HCT116 (cell line): ENCODE results near the gene SPIN1. TPM values are rescaled to one million over a fixed set of nuclear protein-coding genes. Genes with fewer than 3 reads are reported as not detected.

ENCODE experiments used
- ATAC-seq: fragments of 200-7000 bp; cut with Tn5 transposase; 2 replicates; pipeline ENCODE4 v1.9.1; 2020; ENCODE audit warnings: mild to moderate bottlenecking, moderate library complexity
- BruUV-seq: library from RNA; stranded (reverse); fragments of 400-500 nt; replicated peaks from 2 replicates; lab custom pipeline; 2021; lab: Mats Ljungman, UMichigan
- CTCF ChIA-PET: fragments of 300-600 bp; sonication (Branson Sonifier 250); formaldehyde crosslinking; loops from one replicate; lab custom pipeline; 2021; ENCODE audit warnings: antibody characterized with exemption; lab: Charles Lee
- POLR2A ChIA-PET: fragments of 300-600, 350-600 bp; sonication (Branson Sonifier 250); formaldehyde crosslinking; loops from one replicate; lab custom pipeline; 2021; ENCODE audit warnings: antibody characterized with exemption; lab: Charles Lee
- RAD21 ChIA-PET, 2 experiments: fragments of 300-600 bp; sonication (Branson Sonifier 250); formaldehyde crosslinking; loops; one replicate each; lab custom pipeline; 2023; ENCODE audit warnings: low total read pairs in 2 of 2; ENCODE audit not compliant: uncharacterized antibody in 2 of 2, unreplicated experiment in 2 of 2, low non-redundant PET in 1 of 2; lab: Charles Lee
- DNase-seq: peaks from one replicate; pipeline ENCODE4 v3.0.0-alpha.2; 2010; ENCODE audit warnings: low read depth, low spot score
- H2AFZ ChIP-seq: fragments of 200-600 bp; shearing (Covaris generic), sonication (generic); 2 replicates; pipeline ENCODE4 v1.6.1; 2017; ENCODE audit warnings: low read depth, mixed run types, mixed read lengths, antibody characterized with exemption, low read length; ENCODE audit not compliant: poor library complexity, severe bottlenecking
- H3K27ac ChIP-seq: 2 replicates; pipeline ENCODE4 v1.5.1; 2012; ENCODE audit warnings: low read depth, low read length
- H3K27me3 ChIP-seq: fragments of 200-600 bp; sonication (generic); 2 replicates; pipeline ENCODE4 v1.6.1; 2016; ENCODE audit warnings: mixed run types, low read length, mixed read lengths; ENCODE audit not compliant: insufficient read depth
- H3K36me3 ChIP-seq, 2 experiments: fragments of 200-500 bp in 1 of 2; fragments of 200-600 bp in 1 of 2; sonication (Bioruptor generic) in 1 of 2; sonication (generic) in 1 of 2; 2 replicates each; pipeline versions ENCODE4 v1.5.1 to v1.6.1; 2014 to 2016; ENCODE audit warnings: low read length in 2 of 2, inconsistent platforms in 1 of 2, mixed read lengths in 1 of 2, mixed run types in 1 of 2; ENCODE audit not compliant: insufficient read depth in 2 of 2, control insufficient read depth in 1 of 2
- H3K4me1 ChIP-seq, 2 experiments: fragments of 200-600 bp in 1 of 2; sonication (generic) in 1 of 2; 2 replicates each; pipeline versions ENCODE4 v1.5.1 to v1.6.1; 2012 to 2017; ENCODE audit warnings: low read length in 2 of 2, inconsistent platforms in 1 of 2, mild to moderate bottlenecking in 1 of 2, mixed read lengths in 1 of 2, mixed run types in 1 of 2, moderate library complexity in 1 of 2; ENCODE audit not compliant: insufficient read depth in 2 of 2, control insufficient read depth in 1 of 2
- H3K4me2 ChIP-seq: fragments of 200-600 bp; sonication (generic); 2 replicates; pipeline ENCODE4 v1.6.1; 2017; ENCODE audit warnings: mixed run types, low read length, mixed read lengths
- H3K4me3 ChIP-seq, 2 experiments: fragments of 200-600 bp in 1 of 2; sonication (generic) in 1 of 2; replicated peaks in 1 of 2; 2 replicates each; pipeline ENCODE4 v1.5.1; 2011 to 2016; ENCODE audit warnings: low read length in 2 of 2, control low read depth in 1 of 2, low read depth in 1 of 2, mild to moderate bottlenecking in 1 of 2, mixed read lengths in 1 of 2, mixed run types in 1 of 2
- H3K79me2 ChIP-seq: fragments of 200-600 bp; sonication (generic); 2 replicates; pipeline ENCODE4 v1.6.1; 2017; ENCODE audit warnings: mild to moderate bottlenecking, mixed run types, low read length, moderate library complexity, mixed read lengths; ENCODE audit not compliant: insufficient read depth
- H3K9ac ChIP-seq: fragments of 200-600 bp; sonication (generic); 2 replicates; pipeline ENCODE4 v1.6.1; 2016; ENCODE audit warnings: low read length, mixed read lengths
- H3K9me2 ChIP-seq: fragments of 200-600 bp; sonication (generic), shearing (Covaris generic); 2 replicates; pipeline ENCODE4 v1.6.1; 2017; ENCODE audit warnings: mixed run types, mild to moderate bottlenecking, moderate library complexity; ENCODE audit not compliant: insufficient read depth
- H3K9me3 ChIP-seq, 2 experiments: fragments of 200-500 bp in 1 of 2; fragments of 200-600 bp in 1 of 2; sonication (Bioruptor generic) in 1 of 2; sonication (generic) in 1 of 2; 2 replicates each; pipeline ENCODE4 v1.6.1; 2014 to 2017; ENCODE audit warnings: low read length in 2 of 2, mixed read lengths in 2 of 2, inconsistent platforms in 1 of 2, low read depth in 1 of 2, mild to moderate bottlenecking in 1 of 2, mixed run types in 1 of 2, moderate library complexity in 1 of 2; ENCODE audit not compliant: control insufficient read depth in 1 of 2, insufficient read depth in 1 of 2
- H4K20me1 ChIP-seq: fragments of 200-600 bp; sonication (generic), shearing (Covaris generic); 2 replicates; pipeline ENCODE4 v1.6.1; 2017; ENCODE audit warnings: mixed run types, mild to moderate bottlenecking, moderate library complexity; ENCODE audit not compliant: insufficient read depth
- CBX3 ChIP-seq: IDR thresholded peaks from 2 replicates; pipeline ENCODE4 v1.6.1; 2012; ENCODE audit warnings: low read depth
- CEBPB ChIP-seq: IDR thresholded peaks from 2 replicates; pipeline ENCODE4 v1.6.1; 2012; ENCODE audit warnings: low read depth
- EGR1 ChIP-seq: IDR thresholded peaks from 2 replicates; pipeline ENCODE4 v1.6.1; 2012; ENCODE audit warnings: low read depth
- EZH2phosphoT487 ChIP-seq: fragments of 200-600 bp; IDR thresholded peaks from 2 replicates; pipeline ENCODE4 v1.6.1; 2018; ENCODE audit warnings: antibody characterized with exemption, borderline replicate concordance
- FOSL1 ChIP-seq: IDR thresholded peaks from 2 replicates; pipeline ENCODE4 v1.6.1; 2012; ENCODE audit warnings: low read depth
- POLR2A ChIP-seq: IDR thresholded peaks from 2 replicates; pipeline ENCODE4 v1.7.0; 2011; ENCODE audit warnings: borderline replicate concordance; ENCODE audit not compliant: insufficient read depth, insufficient read length; ENCODE audit errors: extremely low read depth
- RAD21 ChIP-seq: IDR thresholded peaks from 2 replicates; pipeline ENCODE4 v1.6.1; 2012; ENCODE audit warnings: low read depth, mild to moderate bottlenecking
- YY1 ChIP-seq: IDR thresholded peaks from 2 replicates; pipeline ENCODE4 v1.6.1; 2011; ENCODE audit warnings: low read length, low read depth, moderate library complexity, mild to moderate bottlenecking; ENCODE audit not compliant: insufficient replicate concordance; ENCODE audit errors: extremely low read depth
- ZFX ChIP-seq: fragments of 450-650 bp; IDR thresholded peaks from 2 replicates; pipeline ENCODE4 v1.6.1; 2017
- intact Hi-C: fragments of 100-400 bp; cut with micrococcal nuclease; formaldehyde crosslinking; loops from 2 replicates; pipeline ENCODE4 v1.10.0; 2022
- total RNA-seq: library from RNA; stranded (reverse); gene quantifications from one replicate; pipeline ENCODE4 v1.2.1, GENCODE V29; 2021; ENCODE audit not compliant: unreplicated experiment
- TF ChIP-seq, protein P1 (sequence below): IDR thresholded peaks from 2 replicates; pipeline ENCODE4 v1.6.1; 2011; ENCODE audit warnings: mild to moderate bottlenecking, low read length, moderate library complexity; ENCODE audit not compliant: insufficient replicate concordance; ENCODE audit errors: extremely low read depth

SPIN1 gene
- total RNA-seq, 1 experiment from 2014 or later = 74.0 TPM

DNA sequence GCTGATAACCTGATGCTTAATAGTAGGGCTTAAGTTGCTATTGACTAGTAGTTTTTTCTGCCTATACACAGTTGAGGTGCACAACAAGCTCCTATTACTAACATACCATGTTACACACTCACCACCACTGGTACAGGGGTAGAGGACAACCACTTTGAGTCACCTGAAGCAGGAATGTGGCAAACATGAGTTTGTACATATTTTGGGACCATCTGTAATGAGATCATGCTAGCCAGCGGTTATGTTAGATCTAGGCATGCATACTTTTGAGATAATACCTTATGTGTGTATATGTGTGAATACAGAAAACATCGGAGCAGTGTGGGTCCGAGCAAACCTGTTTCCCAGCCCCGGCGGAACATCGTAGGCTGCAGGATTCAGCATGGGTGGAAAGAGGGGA is 73.9 kb downstream of the SPIN1 start:
- Histone ChIP-seq H3K4me3 (no peak overlapping the region), H3K9ac (no peak overlapping the region), H2AFZ (no peak overlapping the region), H3K4me2 (no peak overlapping the region), H3K79me2 (peaks cover 50% of the 10 kb centered on the region), H4K20me1 (peaks cover 8% of the 10 kb centered on the region; the same call in 1 of the 2 replicates), H3K27me3 (no peaks in the 10 kb centered on the region), H3K36me3 (0 out of 4 replicates have a peak, but pooled peaks cover 0 to 3% of the 10 kb centered on the region in 2 experiments), H3K9me2 (no peaks in the 10 kb centered on the region), H3K4me1 (peaks cover 0 to 5% of the 10 kb centered on the region in 2 experiments; a peak in 1 of 4 replicates), H3K9me3 (no peaks in the 10 kb centered on the region), H3K27ac (no peak overlapping the region)
- TF ChIP-seq EGR1 = no peak
- TF ChIP-seq FOSL1 = no peak
- no peak for TF ChIP-seq YY1
- TF ChIP-seq, protein P1, sequence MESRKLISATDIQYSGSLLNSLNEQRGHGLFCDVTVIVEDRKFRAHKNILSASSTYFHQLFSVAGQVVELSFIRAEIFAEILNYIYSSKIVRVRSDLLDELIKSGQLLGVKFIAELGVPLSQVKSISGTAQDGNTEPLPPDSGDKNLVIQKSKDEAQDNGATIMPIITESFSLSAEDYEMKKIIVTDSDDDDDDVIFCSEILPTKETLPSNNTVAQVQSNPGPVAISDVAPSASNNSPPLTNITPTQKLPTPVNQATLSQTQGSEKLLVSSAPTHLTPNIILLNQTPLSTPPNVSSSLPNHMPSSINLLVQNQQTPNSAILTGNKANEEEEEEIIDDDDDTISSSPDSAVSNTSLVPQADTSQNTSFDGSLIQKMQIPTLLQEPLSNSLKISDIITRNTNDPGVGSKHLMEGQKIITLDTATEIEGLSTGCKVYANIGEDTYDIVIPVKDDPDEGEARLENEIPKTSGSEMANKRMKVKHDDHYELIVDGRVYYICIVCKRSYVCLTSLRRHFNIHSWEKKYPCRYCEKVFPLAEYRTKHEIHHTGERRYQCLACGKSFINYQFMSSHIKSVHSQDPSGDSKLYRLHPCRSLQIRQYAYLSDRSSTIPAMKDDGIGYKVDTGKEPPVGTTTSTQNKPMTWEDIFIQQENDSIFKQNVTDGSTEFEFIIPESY = no peak
- TF ChIP-seq POLR2A = no peak
- TF ChIP-seq RAD21 = no peak
- TF ChIP-seq CEBPB = no peak
- TF ChIP-seq EZH2phosphoT487 = no peak
- TF ChIP-seq CBX3 = no peak
- TF ChIP-seq ZFX = no peak
- BruUV-seq = no TSS peak
- DNase-seq = no peak
- CTCF ChIA-PET = no interaction called here
- ATAC-seq = no peak
- POLR2A ChIA-PET = no interaction called here
- intact Hi-C loops = no loop called here
- RAD21 ChIA-PET = no interaction called here
